Measurements from ENCODE around the gene CSNK1G3.

Gene CSNK1G3

DNA sequence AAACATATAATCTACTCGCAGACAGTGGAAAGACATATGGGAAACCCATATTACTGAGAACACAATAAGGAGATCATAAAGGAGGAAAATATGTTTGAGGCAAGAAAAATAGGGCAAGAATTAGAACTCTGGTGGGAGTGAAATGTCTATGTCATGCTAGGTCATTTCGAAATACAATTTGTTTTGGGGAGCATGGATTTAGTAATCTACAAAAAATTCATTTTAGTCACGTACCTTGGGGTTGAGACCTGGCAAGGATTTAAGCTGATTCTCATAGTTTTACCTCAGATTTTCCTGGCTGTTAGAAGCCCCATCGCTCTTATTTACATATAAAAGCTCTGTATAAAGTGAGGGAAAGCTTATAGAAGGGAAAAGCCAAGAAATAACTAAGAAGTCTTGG, 11.5 kb upstream of the CSNK1G3 start:
- TF ChIP-seq, protein P1, sequence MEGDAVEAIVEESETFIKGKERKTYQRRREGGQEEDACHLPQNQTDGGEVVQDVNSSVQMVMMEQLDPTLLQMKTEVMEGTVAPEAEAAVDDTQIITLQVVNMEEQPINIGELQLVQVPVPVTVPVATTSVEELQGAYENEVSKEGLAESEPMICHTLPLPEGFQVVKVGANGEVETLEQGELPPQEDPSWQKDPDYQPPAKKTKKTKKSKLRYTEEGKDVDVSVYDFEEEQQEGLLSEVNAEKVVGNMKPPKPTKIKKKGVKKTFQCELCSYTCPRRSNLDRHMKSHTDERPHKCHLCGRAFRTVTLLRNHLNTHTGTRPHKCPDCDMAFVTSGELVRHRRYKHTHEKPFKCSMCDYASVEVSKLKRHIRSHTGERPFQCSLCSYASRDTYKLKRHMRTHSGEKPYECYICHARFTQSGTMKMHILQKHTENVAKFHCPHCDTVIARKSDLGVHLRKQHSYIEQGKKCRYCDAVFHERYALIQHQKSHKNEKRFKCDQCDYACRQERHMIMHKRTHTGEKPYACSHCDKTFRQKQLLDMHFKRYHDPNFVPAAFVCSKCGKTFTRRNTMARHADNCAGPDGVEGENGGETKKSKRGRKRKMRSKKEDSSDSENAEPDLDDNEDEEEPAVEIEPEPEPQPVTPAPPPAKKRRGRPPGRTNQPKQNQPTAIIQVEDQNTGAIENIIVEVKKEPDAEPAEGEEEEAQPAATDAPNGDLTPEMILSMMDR (IDR thresholded peaks at IDR 0.05; ENCODE audit: borderline replicate concordance, insufficient read depth, low read depth, low read length), result no peak
- no peak overlapping the region for H3K4me3 ChIP-seq (ENCODE audit: low read depth, low read length)

DNA sequence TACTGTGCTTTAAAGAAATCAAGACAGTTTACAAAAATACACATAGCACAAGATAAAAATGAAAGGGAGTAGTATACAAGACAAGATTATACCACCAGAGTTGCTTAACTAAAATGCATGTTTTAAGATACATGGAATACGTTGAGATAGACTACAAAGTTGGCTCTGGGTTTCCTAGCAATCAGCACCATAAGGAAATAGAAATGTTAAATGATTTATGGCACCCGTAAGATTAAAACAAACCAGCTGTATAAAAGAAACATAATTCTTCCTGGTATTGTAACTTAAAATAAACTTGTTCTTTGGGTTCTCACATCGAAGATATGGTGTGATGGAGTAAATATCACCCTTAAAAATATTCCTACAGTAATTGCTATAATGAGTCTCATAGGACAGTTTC, 9.9 kb upstream of the CSNK1G3 start:
- TF ChIP-seq, protein P1 (IDR thresholded peaks at IDR 0.05; ENCODE audit: borderline replicate concordance, insufficient read depth, low read depth, low read length), result no peak
- no peak overlapping the region for H3K4me3 ChIP-seq (ENCODE audit: low read depth, low read length)

DNA sequence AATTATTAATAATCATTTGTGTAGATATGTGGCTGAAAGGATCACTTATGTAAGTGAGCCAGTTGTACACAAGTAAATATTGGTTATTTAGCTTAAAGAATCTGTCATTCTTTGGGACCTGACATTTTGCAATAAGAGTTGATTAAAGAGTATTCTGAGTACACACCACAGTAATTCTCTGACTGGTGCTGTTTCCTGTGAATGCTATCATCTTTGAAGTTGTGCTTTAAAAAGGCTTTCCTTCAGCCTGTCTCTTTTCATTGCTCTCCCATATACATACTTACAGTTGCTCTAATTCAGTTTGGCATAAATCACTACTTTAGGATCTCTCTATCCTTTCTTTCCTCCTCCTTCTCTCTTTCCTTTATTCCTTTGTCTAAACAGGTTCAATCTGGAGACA, 8.7 kb upstream of the CSNK1G3 start:
- TF ChIP-seq, protein P1 (IDR thresholded peaks at IDR 0.05; ENCODE audit: borderline replicate concordance, insufficient read depth, low read depth, low read length), result no peak
- H3K4me3 ChIP-seq (ENCODE audit: low read depth, low read length), result no peak overlapping the region

DNA sequence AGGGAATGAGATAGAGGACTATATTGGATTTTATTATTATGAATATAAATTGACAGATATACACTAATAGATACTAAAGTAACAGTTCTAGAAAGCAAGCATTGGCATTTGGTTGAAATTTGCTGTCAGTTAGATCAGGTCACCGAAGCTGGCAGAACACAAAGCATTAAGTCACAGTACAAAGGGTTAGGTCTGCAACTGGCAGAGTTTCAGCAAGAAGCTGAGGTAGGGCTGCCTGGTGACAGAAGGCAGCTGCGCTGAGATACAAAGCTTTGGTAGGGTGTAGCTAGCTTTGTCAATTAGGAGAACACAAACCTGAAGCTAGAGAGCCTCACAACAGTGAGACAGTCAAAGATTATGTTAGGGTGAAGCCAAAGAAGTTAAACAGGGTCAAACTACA, 6.3 kb upstream of the CSNK1G3 start:
- no peak overlapping the region for H3K4me3 ChIP-seq (ENCODE audit: low read depth, low read length)
- TF ChIP-seq, protein P1 (IDR thresholded peaks at IDR 0.05; ENCODE audit: borderline replicate concordance, insufficient read depth, low read depth, low read length), result no peak

DNA sequence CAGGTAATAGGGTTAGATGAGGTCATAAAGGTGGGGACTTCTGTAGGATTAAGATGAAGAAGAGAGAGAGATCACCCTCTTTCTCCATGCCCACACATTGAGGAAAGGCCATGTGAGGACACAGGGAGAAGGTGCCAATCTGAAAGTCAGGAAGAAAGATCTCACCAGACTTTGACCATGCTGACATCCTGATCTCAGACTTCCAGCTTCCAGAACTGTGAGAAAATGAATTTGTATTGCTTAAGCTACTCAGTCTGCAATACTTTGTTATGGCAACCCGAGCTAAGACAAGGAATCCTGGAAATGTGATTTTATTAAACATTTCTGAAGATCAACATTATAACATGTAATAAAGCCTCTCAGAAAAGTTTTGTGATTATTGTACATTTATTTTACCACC, 3.5 kb upstream of the CSNK1G3 start:
- TF ChIP-seq, protein P1 (IDR thresholded peaks at IDR 0.05; ENCODE audit: borderline replicate concordance, insufficient read depth, low read depth, low read length), result no peak
- H3K4me3 ChIP-seq (ENCODE audit: low read depth, low read length), result no peak overlapping the region

DNA sequence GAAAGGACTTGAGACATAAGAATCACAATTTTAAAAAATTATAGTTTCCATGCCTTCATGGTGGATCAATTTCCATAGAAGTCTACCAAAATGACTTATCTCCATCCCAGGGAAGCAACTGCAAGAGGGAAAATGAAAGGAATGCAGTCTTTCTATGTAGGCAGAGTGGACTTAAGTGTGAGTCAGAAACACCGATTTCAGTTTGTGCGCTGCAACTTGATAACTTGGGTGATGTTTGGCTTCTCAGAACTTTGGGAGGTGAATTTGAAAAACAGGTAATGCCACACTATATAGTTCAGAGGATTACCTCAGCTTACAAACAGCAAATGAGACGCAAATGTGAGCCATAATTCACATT, 708 bp upstream of the CSNK1G3 start:
- peak overlapping the region; percentile 49 for H3K4me3 ChIP-seq (ENCODE audit: low read depth, low read length)
- TF ChIP-seq, protein P1 (IDR thresholded peaks at IDR 0.05; ENCODE audit: borderline replicate concordance, insufficient read depth, low read depth, low read length), result no peak

DNA sequence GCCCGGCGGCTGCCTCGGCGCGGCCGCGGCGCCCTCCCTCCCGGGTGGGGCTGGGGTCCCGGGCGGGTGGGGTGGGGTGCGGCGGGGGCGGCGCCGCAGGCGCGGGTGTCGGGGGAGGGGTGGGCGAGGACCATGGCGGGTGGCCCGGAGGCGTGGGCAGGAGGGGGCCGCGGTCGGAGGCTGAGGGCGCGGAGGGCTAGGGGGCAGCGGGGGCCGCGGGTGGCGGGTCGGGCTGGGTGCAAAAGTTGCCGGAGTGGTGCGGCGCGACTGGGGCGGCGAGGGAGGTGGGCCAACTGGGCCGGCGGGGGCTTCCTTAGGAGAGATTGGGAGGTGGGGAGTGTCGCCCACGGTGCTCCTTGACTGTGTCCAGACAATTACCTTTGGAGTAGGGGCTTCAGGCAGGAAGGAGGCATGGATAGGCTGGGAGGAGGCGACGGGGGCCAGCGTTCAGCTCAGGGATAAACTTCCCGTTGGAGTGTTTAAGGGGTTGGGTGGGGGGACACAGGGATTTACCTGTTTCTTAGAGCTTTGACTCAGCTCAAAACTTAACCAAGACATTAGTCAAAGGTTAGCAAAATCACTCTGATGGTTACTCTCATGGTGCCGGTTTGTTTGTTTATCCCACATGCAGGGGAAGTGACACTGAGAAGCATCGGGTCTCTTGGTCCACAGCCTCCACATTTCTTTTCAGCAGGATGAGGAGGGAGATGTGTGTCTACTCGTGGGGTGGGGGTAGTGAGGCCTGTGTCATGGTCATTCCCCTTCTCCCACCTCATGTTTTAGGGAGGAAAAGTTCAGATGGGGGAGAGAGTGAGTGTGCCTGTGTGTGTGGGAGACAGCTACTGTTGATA, 859 bp downstream of the CSNK1G3 start:
- TF ChIP-seq, protein P1 (IDR thresholded peaks at IDR 0.05; ENCODE audit: borderline replicate concordance, insufficient read depth, low read depth, low read length), result no peak

More for the DNA sequence above, 859 bp downstream of the CSNK1G3 start:
- peak overlapping the region; percentile 93 for H3K4me3 ChIP-seq (ENCODE audit: low read depth, low read length)

All from GM12875 (cell line).